Skin epidermis (tissue), 12 donors: ENCODE measurements around the gene YEATS2.

ENCODE experiments used
- H3K27ac ChIP-seq, 21 experiments: fragments of 200-600 bp; sonication (generic) in 11 of 21; one replicate each; pipeline ENCODE4 v1.5.0; 2020; ENCODE audit warnings: mild to moderate bottlenecking in 3 of 21, inconsistent platforms in 2 of 21, moderate library complexity in 2 of 21
- H3K4me3 ChIP-seq, 7 experiments: fragments of 200-600 bp; sonication (generic) in 2 of 7; one replicate each; pipeline ENCODE4 v1.5.0; 2020; ENCODE audit warnings: inconsistent platforms in 2 of 7, mild to moderate bottlenecking in 2 of 7, moderate library complexity in 1 of 7

Gene YEATS2

DNA sequence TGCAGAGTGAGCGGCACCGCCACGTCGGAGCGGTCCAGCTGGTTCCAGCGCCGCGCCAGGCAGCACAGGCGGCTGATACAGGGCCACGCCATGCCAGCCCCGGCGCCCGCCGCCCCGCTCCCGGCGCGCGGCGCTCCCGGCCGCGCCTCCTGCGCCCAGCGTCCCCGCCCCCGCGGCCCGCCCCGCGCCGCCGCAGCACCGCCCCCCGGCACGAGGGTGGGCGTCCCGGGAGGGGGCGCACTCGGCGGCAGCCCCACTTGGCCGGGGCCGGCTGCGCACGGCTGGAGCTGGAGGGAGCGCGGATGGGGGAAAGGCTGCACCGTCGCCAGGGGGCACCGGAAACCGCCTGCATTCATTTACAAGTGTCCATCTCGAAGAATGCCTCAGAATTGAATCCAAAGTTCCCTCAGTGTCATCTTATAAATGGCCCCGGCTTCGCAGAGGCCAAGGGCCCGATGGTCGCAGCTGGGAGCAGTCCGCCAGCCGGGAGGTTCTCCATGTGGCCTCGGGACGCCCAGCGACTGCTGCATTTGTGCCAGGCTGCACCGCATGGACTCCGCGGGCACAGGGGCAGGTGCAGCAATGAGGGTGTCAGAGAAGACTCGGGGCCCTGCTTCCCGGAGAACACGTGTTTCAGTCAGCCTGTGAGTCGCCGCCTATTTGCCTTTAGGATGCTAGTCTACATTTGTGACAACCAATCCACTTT is 128.0 kb downstream of the YEATS2 start, which contains the start of gene MAP6D1:
TSS of gene MAP6D1 (minus strand) at position 122 of the 706 bp plus-strand sequence. CDS start at position 92, 30 bp downstream.
- peak within 1 kb of the TSS in 12 of 21 experiments; percentile 2 to 77 (median 56) for H3K27ac ChIP-seq
- H3K4me3 ChIP-seq: peak within 1 kb of the TSS; percentile 48 to 75 (median 62)

DNA sequence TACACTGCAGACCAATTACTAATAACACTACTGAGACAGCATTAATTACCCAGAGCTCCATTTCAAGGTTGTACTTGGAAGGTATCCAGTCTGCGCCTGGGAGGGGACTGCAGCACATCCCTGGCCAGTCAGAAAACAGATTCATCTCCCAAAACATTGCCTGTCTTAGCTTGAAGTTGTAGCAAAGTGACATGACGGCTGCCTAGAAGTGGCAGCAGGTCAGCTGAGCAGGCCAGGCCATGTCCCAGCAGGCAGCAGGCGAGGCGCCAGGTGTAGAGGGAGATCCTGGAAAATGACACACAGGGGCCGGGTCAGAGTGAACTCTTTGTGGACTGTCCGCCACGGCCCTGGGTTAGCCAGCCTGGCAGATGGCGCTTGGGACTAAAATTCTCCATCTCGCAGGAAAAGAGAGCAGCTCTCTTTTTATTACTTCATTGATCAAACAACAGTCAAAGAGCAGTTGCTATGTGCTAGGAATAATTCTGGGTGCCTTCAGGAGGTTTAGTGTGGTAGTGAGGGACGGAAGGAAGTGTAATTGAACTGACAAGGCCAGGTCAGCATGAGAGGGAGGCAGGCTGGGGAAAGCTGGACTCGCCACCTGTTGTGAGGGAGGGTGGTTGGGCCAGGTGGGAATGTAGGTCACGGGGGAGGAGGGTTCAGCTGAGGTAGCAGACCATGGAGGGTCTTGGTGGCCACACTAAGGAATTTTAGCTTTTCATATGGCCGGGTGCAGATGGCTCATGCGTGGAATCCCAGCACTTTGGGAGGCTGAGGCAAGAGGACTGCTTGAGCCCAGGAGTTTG is 129.1 kb downstream of the YEATS2 start:
- peak overlapping the region in 1 of 21 experiments; percentile 41 for H3K27ac ChIP-seq
- H3K4me3 ChIP-seq: no peak overlapping the region

DNA sequence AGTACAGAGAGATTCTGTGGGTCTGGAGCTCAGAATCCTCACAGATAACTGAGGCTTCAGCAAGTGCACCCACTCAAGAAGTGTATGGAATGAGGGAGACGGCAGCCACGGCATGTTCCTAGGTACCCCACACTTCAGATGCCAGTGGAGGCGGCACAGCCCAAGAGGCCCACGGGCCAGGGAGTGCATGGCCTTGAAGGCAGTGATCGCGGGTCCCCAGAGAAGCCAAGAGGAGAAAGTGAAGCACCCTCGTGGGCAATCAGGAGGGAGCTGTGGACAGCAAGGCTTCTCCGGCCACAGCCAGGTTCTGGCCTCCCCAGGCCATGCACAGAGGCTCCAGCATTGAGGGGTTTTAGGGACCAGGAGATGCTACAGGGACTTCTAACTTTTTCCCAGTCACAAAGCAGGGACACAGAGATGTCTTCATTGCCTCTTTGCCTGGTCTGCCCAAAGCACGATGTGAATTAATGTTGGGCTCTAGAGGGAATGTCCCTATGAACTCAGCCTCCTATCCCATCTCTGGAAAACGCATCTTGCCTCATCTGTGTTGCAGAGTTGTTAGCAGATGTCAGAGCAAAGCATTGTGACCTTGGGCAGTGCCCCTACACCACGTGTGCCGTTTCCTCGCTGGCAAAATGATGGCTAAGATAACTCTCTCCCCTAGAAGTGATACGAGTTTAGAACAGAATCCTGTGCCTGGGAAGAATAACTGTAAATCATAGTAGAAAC is 130.4 kb downstream of the YEATS2 start:
- no peak overlapping the region for H3K4me3 ChIP-seq
- H3K27ac ChIP-seq: no peak overlapping the region

DNA sequence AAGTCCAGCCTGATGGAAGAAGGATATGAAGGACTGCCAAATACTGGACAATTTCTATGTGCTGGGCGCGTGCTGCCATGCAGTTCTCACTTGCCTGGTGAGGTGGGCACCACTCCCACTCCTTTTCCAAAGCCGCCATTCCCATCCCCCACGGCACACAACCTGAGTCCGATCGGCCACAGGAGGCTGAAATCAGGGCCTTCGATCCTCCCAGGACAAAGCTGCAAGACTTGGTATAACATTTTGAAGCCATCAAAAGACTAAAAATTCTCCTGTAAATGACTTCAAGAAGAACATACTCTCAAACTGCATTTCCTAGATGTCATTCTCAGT is 130.9 kb downstream of the YEATS2 start:
- Histone ChIP-seq H3K27ac (no peak overlapping the region), H3K4me3 (no peak overlapping the region)

DNA sequence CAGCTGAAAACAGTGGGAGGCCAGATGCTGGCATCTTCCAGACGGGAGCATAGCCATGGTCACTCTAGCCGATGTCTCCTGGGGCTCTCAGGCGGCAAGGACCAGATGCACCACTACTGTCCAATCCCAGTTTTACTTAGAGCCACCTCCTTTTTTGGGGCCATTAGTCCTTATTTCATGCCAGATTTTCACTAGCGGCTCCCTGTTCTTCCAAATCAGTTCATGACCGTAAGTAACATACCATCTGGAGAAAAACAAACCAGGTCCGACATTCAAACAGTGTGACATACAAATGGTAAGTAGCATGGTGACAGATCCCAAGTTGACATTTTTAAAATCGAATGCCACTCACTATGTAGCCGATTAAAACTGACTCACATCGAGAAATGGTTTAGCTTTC is 131.9 kb downstream of the YEATS2 start:
- H3K27ac ChIP-seq: no peak overlapping the region
- no peak overlapping the region for H3K4me3 ChIP-seq

DNA sequence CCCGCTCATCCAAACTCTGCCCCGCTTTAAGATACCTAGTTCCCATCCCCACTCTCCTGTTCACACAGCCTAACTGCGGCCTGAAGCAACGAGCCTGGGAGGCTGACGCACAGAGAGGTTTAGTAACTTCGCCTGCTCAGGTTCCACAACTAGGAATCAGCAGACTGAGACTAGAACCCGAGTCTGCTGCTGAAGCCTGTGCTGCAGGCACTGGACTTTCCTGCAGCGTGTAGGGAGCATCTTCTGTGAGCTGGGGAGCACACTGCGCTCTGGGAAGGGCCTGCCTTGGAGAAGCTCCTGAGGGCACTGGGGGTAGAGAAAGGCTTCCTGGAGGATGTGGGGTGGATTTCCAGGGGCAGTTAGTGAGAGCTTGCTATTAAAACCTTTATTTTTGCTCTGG is 132.6 kb downstream of the YEATS2 start:
- no peak overlapping the region for H3K4me3 ChIP-seq
- no peak overlapping the region for H3K27ac ChIP-seq

DNA sequence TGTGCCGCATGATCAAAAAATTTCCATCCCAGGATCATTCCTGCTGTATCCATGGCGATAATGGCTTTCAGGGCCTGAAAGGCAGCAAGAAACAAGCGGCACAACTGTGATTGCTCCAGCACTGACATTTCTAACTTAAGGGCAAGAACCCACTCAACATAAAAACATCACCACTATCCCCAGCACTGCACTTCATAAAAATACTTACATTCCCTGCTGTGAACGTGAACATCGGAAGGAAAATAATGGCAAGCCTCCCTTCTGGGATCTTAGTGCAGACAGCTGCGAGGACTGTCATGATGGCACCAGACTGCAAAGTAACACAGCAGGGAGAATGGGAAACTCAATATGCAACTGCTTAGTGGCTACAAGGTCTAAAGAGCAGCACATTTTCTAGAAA is 135.9 kb downstream of the YEATS2 start:
- Histone ChIP-seq H3K27ac (no peak overlapping the region), H3K4me3 (no peak overlapping the region)

DNA sequence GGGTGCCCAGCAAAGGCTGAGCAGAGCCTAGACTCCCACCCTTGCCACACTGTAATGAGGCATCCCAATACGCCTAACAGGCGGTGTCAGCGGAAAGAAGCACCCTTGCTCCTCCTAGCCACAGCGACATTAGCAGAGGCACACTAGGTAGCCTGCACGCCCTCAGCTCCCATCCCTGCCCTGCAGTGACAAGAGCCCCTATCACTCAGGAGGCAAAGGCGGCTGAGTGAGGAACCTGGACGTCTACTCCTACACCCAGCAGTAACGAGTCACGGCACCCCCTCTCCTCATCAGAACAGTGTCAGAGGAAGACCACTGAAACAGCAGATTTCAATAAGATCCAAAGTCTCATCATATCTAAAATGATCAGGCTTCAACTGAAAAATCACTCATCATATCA is 139.8 kb downstream of the YEATS2 start:
- Histone ChIP-seq H3K27ac (no peak overlapping the region), H3K4me3 (no peak overlapping the region)

DNA sequence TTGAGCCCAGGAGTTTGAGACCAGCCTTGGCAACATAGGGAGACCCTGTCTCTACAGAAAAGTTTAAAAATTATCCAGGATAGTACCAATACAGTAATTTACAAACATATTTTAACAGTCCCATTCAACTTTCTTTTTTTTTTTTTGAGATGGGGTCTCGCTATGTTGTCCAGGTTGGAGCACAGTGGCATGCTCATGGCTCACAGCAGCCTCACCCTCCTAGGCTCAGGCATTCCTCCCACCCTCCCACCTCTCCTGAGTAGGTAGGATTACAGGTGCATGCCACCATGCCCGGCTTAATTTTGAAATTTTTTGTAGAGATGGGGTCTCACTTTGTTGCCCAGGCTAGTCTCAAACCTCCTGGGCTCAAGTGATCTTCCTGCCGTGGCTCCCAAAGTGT is 140.3 kb downstream of the YEATS2 start:
- H3K4me3 ChIP-seq: no peak overlapping the region
- H3K27ac ChIP-seq: no peak overlapping the region

DNA sequence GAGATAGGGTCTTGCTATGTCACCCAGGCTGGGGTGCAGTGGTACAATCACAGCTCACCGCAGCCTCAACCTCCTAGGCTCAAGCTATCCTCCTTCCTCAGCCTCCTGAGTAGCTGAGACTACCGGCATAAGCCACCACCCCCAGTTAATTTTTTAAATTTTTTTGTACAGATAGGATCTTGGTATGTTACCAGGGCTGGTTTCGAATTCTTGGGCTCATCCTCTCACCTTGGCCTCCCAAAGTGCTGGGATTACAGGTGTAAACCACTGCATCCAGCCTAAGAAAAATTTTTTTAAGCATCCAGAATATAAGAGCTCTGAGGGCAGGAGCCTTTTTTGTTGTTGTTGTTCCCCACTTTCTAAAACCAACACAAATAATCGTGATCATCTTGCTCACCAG is 142.2 kb downstream of the YEATS2 start:
- Histone ChIP-seq H3K4me3 (no peak overlapping the region), H3K27ac (no peak overlapping the region)

DNA sequence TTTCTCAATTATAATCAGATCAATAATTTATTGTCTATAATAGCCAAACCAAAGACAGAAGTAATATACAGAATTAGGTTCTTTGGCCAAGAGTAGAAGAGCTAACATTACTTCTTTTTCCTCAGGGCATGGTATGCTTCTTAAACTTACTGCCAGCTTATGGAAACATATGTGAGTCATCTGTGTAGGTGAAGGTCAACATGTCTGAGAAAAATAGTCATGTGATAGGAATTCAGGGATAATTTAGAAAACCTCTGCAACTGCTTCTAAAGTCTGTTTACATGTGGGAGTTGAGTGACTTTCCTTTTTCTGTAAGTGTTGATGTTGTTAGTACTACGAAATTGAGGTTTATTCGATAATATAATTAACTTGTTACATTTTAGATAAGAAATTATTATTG is 147.0 kb downstream of the YEATS2 start:
- Histone ChIP-seq H3K27ac (peak overlapping the region in 1 of 21 experiments; percentile 6), H3K4me3 (no peak overlapping the region)

DNA sequence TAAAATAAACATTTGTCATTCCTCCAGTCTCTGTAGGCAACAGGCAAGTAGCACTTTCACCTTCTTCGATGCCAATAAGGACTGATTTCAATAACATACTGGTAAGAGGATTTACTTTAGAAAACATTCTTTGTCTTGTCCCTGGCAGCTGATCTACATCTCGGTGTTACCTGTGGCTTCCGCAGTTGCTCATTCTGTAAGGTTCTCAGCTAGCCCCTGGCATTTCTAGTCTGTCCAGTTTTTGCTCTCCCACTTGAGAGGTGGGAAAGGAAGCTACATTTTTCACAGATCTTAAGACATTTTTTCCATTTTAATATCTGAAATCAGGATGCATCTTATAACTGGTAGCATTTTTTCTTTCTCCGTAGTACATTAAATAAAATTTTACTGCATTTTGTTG is 147.5 kb downstream of the YEATS2 start:
- H3K4me3 ChIP-seq: no peak overlapping the region
- peak overlapping the region in 1 of 21 experiments; percentile 54 for H3K27ac ChIP-seq

DNA sequence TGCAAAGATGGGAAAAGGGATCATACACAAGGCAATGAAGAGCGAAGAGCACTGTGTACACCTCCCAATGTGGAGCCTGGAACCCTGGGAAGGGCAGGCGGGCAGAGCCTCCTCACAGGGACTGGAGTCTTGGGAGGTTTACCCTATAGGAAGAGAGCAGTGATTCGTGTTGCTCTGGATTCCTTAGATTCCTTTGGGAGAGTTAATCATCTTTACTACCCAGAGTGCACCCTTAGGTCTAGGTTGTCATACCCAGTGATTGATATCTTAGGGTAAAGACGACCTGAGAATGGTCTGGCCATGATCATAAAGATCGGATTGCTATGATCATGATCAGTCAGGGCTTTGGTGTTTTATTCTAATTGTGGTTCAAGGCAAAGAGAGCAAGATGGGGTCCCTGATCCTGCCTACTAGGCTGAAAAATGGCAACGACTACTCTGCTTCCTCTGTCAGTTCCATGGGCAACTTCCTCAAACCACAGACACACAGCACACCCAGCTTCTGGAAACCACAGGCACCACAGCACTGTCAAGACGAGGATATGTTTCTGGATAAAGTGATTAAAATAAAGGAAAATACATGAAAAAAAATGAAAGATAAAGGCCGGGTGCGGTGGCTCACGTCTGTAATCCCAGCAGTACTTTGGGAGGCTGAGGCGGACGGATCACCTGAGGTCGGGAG is 148.2 kb downstream of the YEATS2 start:
- H3K27ac ChIP-seq: peak overlapping the region in 1 of 21 experiments; percentile 54
- H3K4me3 ChIP-seq: no peak overlapping the region

DNA sequence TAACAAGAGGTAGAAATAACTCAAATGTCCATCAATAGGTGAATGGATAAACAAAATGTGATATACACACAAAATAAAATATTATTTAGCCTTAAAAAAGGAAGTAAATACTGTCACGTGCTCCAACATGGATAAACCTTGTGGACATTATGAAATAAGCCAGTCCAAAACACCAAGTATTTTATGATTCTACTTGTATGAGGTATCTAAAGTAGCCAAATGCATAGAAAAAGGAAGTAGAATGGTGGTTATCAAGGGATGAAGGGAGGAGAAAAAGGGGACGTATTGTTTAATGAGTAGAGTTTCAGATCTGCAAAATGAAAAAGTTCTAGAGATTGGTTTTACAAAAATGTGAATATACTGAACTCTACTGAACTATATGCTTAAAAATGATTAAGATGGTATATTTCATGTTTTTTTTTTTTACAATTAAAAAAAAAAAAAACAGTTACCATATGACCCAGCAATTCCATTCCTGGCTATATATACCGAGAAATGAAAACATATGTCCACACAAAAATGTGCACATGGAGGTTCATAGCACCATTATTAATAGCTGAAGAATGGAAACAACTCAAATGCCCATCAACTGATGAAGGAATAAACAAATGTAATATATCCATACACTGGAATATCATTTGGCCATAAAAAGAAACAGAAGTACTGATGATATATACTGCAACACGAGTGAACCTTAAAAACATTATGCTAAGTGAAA is 156.9 kb downstream of the YEATS2 start:
- no peak overlapping the region for H3K4me3 ChIP-seq
- H3K27ac ChIP-seq: no peak overlapping the region

DNA sequence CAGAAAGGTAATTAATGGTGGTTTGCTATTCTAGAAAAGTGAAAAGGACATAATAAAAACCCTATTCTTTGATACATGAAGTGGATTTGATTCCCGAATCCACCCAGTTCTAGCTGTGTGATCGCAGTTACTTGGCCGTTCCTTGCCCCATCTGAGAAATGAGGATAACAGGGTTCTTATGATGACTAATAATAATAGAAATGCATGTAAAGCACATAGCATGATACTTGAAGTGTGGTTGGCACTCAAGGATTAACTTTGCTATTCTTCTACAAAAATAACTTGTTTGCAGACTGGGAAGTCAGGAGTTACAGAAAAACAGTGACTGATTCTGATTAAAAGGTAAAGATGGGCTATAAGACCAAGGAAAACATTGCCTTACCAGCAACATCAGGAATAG is 160.3 kb downstream of the YEATS2 start:
- no peak overlapping the region for H3K4me3 ChIP-seq
- no peak overlapping the region for H3K27ac ChIP-seq
